ENCODE results near the gene NPPC. TPM values are rescaled to one million over a fixed set of nuclear protein-coding genes. Genes with fewer than 3 reads are reported as not detected.

The NPPC gene
- total RNA-seq, 1 donor = not detected

- no peak overlapping the region for H2AFZ ChIP-seq (ENCODE audit: low read length)
- no peak overlapping the region for H3K4me3 ChIP-seq (ENCODE audit: insufficient read depth, low read length)
- no peaks in the 10 kb centered on the region for H3K4me1 ChIP-seq (ENCODE audit: insufficient read depth, low read length)
- H3K4me2 ChIP-seq (ENCODE audit: insufficient read depth, low read length) = no peak overlapping the region
- H3K36me3 ChIP-seq (ENCODE audit: insufficient read depth, low read length) = no peaks in the 10 kb centered on the region
- DNase-seq (ENCODE audit: insufficient read length, low spot score, missing footprints) = peak; percentile 25
- no peaks in the 10 kb centered on the region for H3K9me3 ChIP-seq (ENCODE audit: low read depth, low read length)
- no peaks in the 10 kb centered on the region for H4K20me1 ChIP-seq (ENCODE audit: insufficient read depth, low read length)
- peaks cover 16% of the 10 kb centered on the region for H3K27me3 ChIP-seq (ENCODE audit: insufficient read depth, low read length)
- no peak overlapping the region for H3K27ac ChIP-seq (ENCODE audit: low read depth, low read length)
- H3K79me2 ChIP-seq (ENCODE audit: insufficient read depth, low read length) = no peaks in the 10 kb centered on the region
- TF ChIP-seq, protein P1, sequence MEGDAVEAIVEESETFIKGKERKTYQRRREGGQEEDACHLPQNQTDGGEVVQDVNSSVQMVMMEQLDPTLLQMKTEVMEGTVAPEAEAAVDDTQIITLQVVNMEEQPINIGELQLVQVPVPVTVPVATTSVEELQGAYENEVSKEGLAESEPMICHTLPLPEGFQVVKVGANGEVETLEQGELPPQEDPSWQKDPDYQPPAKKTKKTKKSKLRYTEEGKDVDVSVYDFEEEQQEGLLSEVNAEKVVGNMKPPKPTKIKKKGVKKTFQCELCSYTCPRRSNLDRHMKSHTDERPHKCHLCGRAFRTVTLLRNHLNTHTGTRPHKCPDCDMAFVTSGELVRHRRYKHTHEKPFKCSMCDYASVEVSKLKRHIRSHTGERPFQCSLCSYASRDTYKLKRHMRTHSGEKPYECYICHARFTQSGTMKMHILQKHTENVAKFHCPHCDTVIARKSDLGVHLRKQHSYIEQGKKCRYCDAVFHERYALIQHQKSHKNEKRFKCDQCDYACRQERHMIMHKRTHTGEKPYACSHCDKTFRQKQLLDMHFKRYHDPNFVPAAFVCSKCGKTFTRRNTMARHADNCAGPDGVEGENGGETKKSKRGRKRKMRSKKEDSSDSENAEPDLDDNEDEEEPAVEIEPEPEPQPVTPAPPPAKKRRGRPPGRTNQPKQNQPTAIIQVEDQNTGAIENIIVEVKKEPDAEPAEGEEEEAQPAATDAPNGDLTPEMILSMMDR (IDR thresholded peaks at IDR 0.05; ENCODE audit: extremely low read depth, low read depth, low read length) = no peak
These were observed 20.1 kb upstream of the NPPC start for GRCh38 chr2:231946241-231946814.

DNA sequence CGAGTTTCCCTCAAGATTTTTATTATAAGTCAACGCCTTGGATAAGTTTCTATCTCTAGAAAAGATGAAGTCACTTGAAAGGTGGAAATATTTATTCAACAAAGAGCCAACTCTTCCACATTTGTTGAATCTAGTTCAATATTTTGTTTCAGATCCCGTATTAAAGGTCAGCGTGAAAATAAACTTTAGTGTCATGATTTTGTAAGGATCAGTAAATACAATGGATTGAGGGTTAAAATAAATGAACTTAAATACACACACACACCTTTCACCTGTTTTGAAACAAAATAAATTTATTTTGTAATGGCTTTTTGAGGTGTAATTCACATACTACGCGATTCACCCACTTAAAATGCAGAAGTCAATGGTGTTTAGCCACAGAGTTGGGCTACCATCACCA, 16.0 kb upstream of the NPPC start:
- no peaks in the 10 kb centered on the region for H3K79me2 ChIP-seq (ENCODE audit: insufficient read depth, low read length)
- no peaks in the 10 kb centered on the region for H3K4me1 ChIP-seq (ENCODE audit: insufficient read depth, low read length)
- H3K36me3 ChIP-seq (ENCODE audit: insufficient read depth, low read length) = no peaks in the 10 kb centered on the region
- no peak overlapping the region for H3K4me3 ChIP-seq (ENCODE audit: insufficient read depth, low read length)
- H3K4me2 ChIP-seq (ENCODE audit: insufficient read depth, low read length) = no peak overlapping the region
- TF ChIP-seq, protein P1 (IDR thresholded peaks at IDR 0.05; ENCODE audit: extremely low read depth, low read depth, low read length) = no peak
- no peaks in the 10 kb centered on the region for H3K9me3 ChIP-seq (ENCODE audit: low read depth, low read length)
- H3K27me3 ChIP-seq (ENCODE audit: insufficient read depth, low read length) = peaks cover 16% of the 10 kb centered on the region
- H4K20me1 ChIP-seq (ENCODE audit: insufficient read depth, low read length) = no peaks in the 10 kb centered on the region
- no peak overlapping the region for H3K27ac ChIP-seq (ENCODE audit: low read depth, low read length)
- no peak for DNase-seq (ENCODE audit: insufficient read length, low spot score, missing footprints)
- no peak overlapping the region for H2AFZ ChIP-seq (ENCODE audit: low read length)

GRCh38 chr2:231941673-231942072, 15.5 kb upstream of the NPPC start:
- Histone ChIP-seq H3K4me1 (ENCODE audit: insufficient read depth, low read length) (no peaks in the 10 kb centered on the region), H3K9me3 (ENCODE audit: low read depth, low read length) (no peaks in the 10 kb centered on the region), H3K36me3 (ENCODE audit: insufficient read depth, low read length) (no peaks in the 10 kb centered on the region), H3K79me2 (ENCODE audit: insufficient read depth, low read length) (no peaks in the 10 kb centered on the region), H3K4me2 (ENCODE audit: insufficient read depth, low read length) (no peak overlapping the region), H4K20me1 (ENCODE audit: insufficient read depth, low read length) (no peaks in the 10 kb centered on the region), H3K4me3 (ENCODE audit: insufficient read depth, low read length) (no peak overlapping the region), H2AFZ (ENCODE audit: low read length) (no peak overlapping the region), H3K27ac (ENCODE audit: low read depth, low read length) (no peak overlapping the region), H3K27me3 (ENCODE audit: insufficient read depth, low read length) (peaks cover 16% of the 10 kb centered on the region)
- TF ChIP-seq, protein P1 (IDR thresholded peaks at IDR 0.05; ENCODE audit: extremely low read depth, low read depth, low read length) = no peak
- no peak for DNase-seq (ENCODE audit: insufficient read length, low spot score, missing footprints)

DNA sequence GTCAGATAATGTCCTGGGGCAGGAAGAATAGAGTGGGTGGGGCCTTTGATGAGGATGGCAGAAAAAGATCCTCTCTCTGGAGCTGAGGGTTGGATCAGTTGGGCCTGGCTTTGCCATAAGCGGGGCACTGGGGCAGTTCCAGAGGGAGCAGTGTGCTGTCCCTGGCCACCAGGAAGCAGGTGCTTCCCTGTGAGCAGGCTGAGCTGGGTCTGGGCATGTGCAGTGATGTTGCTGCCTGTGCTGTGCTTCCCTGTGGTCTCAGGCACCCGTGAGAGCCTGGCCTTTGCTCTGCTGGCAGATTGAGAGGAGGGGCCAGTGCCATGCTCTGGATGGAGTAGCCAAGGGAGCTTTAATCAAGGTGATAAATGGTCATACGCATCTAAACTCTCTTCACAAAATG, 14.6 kb upstream of the NPPC start:
- Histone ChIP-seq H3K4me1 (ENCODE audit: insufficient read depth, low read length) (no peaks in the 10 kb centered on the region), H4K20me1 (ENCODE audit: insufficient read depth, low read length) (no peaks in the 10 kb centered on the region), H3K36me3 (ENCODE audit: insufficient read depth, low read length) (no peaks in the 10 kb centered on the region), H3K27me3 (ENCODE audit: insufficient read depth, low read length) (peaks cover 13% of the 10 kb centered on the region), H3K9me3 (ENCODE audit: low read depth, low read length) (no peaks in the 10 kb centered on the region), H3K4me2 (ENCODE audit: insufficient read depth, low read length) (no peak overlapping the region), H3K79me2 (ENCODE audit: insufficient read depth, low read length) (no peaks in the 10 kb centered on the region), H2AFZ (ENCODE audit: low read length) (no peak overlapping the region), H3K4me3 (ENCODE audit: insufficient read depth, low read length) (no peak overlapping the region), H3K27ac (ENCODE audit: low read depth, low read length) (no peak overlapping the region)
- TF ChIP-seq, protein P1 (IDR thresholded peaks at IDR 0.05; ENCODE audit: extremely low read depth, low read depth, low read length) = no peak
- peak; percentile 15 for DNase-seq (ENCODE audit: insufficient read length, low spot score, missing footprints)
